Activated CD8-positive, alpha-beta memory T cell treated with anti-CD3 and anti-CD28 coated beads, Interleukin-2, amount 50 U/mL, for 1 hour (primary cell): Measurements from ENCODE around the gene ADORA2A.

ENCODE experiments used
- DNase-seq: peaks from one replicate; pipeline ENCODE4 v3.0.0-alpha.2; 2020; ENCODE audit errors: extremely low read depth

ADORA2A gene

DNA sequence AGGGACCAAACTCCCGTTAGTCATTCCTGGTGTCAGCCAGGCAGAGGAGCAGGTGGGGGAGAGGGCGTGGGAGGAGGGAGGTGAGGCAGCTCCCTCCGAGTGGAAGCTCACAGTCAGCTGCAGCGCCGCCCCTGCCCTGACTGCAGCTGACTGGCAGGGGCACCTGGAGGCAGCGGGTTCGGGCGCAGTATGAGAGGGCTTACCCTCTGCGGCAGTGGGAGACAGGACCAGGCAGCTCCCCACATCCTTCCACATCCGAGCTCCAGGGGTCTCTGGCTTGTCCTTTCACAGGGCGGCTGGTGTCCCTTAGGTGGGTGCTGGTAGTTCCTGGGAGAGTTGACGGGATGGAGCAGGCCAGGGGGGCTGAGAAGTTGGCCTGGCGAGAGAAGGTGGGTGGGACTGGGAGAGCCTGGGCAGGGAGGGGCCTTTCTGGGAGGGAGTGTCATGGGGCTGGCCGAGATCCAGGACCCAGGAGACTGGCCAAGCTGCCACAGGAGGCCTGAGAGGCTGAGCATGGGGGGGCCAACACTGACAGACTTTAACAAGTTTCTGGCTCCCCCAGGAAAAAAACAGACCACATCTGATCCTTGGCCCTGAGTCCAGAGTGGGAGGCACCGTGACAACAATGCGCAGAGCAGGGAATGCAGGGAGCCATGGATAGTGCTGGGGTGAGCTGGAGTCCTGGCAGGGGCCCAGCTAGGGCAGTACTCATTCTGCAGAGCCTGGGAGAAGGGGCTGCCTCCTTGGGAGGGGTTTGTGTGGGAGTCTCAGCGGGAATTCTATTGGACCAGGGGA is 4.9 kb downstream of the ADORA2A start:
- DNase-seq, result no peak

DNA sequence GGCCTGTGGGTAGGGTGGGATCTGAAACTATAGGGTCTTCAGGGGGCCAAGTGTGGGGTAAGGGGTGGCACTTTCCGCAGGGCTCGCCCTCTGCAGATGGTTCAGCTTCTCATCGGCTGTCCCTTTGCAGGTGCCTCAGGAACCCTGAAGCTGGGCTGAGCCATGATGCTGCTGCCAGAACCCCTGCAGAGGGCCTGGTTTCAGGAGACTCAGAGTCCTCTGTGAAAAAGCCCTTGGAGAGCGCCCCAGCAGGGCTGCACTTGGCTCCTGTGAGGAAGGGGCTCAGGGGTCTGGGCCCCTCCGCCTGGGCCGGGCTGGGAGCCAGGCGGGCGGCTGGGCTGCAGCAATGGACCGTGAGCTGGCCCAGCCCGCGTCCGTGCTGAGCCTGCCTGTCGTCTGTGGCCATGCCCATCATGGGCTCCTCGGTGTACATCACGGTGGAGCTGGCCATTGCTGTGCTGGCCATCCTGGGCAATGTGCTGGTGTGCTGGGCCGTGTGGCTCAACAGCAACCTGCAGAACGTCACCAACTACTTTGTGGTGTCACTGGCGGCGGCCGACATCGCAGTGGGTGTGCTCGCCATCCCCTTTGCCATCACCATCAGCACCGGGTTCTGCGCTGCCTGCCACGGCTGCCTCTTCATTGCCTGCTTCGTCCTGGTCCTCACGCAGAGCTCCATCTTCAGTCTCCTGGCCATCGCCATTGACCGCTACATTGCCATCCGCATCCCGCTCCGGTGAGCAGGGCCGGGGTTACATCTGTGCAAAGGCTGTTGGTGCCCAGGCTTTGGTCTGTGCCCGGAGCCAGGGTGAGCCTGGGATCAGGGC is 5.8 kb downstream of the ADORA2A start:
- no peak for DNase-seq

DNA sequence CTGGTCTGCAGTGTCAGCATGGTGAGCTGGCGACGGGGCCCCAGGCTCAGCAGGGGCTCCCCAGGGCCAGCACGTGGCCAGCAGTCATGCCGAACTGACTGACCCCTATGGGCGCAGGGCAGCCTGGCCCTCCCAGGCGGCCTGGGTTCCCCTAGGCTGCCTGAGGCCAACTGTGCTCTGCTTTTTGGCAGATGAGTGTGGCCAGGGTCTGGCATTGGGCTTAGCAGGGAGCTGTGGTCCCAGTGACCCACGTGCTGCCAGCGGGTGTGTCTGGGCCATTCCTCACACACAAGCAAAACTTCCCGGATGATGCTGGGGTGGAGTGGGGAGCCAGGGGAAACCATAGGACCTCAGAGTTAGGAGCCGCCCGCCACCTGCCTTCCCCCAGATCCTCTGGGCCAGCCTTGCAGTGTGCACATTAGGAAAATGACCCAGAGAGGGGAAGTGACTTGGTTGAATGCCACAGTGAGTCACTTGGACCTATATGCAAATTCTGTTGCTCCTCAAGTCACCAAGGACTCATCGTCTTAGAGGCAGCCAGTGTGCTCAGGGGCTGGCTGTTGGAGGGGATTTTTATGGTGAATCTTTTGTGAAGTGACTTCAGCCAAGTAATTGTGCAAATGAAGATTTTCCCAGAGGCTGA is 6.5 kb downstream of the ADORA2A start:
- no peak for DNase-seq

DNA sequence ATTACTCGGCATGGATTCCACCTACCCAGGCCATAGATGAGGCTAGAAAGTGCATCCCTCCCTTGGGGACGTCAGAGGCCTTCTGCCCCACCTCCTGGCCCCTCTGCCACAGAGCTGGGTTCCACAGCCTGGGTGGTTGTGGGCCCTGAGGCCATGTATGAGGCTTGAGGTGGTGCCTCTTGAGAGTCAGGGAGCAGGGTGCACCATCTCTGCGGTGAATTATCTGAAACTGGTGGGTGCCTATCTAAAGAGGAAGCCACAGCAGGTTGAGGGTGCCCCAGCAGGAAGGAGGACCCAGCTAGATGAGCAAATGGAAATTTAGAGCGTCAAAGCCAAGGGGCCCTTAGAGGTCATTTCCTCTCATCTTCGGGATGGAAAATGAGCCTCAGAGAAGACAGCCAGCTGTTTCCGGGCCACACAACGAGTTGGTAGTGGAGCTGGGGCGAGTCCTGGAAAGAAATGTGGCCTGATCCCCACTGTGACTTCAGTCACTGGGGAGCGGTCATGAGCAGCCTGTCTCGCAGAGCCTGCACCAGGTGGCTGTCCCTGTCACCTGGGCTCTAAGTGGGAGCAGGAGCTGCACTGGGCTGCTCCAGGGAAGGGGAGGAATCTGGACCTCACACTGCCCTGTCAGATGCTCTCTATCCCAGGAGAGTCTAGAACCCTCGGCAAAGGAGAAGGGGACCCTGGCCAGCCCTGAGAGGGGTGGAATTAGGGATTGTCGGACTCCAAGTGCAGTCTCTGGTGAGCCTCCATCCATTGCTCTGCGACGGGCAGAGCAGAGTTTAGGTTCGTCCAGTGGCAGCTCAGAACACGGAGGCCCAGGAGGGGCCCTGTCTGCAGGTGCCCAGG is 7.3 kb downstream of the ADORA2A start:
- DNase-seq, result peak; percentile 84

DNA sequence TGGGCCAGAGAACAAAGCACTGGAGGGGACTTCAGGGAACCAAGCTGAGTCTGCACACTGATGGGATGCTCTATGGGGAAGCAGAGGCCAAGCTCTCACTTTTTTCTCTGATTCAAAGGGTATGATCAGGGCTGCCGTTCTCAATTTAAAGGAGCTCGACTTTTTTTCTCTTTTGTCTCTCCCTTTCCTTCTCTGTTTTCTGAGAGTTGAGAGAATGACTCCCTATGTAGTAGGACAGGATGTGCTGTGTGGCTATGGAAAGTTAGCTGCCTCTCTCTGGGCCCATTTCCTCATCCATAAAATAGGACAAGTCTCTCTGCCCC is 7.9 kb downstream of the ADORA2A start:
- no peak for DNase-seq

DNA sequence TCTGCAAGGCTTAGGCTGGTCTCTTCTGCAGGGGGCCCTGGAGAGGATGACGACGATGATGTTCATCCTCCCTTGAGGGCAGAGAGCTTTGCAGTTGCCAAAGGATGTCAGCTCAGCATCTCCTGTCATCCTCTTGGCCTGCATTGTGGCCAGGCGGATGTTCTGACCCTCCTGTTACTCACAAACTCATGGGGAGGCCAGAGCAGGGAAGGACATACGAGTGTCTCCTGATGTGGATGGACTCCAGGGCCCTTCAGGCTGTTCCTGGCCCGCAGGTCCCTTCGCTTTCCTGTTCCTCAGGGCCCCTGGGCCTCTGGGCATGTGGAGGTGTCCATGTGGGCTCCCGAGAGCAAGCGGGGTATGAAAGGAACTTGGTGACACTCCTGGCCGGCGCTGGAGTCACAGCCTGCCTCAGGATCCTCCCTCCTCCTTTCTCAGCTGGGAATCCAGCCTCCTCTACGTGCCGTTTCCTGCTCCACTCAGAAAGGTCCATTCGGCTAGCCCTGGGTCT is 8.5 kb downstream of the ADORA2A start:
- DNase-seq, result no peak

DNA sequence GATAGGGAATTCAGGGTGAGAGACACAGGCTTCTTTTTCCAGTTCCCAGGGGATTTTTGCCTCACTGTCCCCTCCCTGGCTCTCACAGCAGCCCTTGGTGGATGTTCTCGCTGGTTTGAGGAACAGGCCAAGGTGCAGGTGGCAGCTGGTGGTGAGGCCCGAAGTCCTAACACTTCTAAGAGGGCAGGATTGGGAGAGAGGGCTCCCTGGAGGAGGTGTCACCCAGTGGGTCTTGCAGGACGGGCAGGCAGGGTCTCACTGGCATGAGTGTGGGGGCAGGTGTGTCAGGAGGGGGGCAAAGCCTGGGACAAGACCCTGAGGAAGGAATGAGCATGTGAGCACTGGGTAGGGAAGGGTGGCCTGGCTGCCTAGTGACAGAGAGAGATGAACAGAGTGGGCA is 9.2 kb downstream of the ADORA2A start:
- DNase-seq, result no peak

DNA sequence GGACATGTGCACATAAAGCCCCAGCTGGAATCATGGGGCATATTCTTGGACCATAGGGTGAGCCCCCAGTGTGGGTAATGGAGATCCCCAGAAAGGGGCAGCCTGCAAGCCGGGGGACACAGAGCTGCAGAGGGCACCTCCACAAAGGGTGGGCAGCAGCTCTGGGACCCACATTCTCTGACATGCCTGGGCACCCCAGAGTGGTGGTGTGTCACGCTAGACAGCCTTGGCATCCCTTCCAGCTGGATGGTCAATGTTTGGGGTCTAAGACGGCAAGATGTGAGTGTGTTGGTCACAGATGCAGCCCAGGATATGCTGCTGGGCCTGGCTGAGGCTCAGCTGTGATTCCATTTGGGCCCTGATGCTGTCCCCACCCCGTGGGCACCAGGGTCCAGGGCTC is 9.7 kb downstream of the ADORA2A start:
- DNase-seq, result no peak

DNA sequence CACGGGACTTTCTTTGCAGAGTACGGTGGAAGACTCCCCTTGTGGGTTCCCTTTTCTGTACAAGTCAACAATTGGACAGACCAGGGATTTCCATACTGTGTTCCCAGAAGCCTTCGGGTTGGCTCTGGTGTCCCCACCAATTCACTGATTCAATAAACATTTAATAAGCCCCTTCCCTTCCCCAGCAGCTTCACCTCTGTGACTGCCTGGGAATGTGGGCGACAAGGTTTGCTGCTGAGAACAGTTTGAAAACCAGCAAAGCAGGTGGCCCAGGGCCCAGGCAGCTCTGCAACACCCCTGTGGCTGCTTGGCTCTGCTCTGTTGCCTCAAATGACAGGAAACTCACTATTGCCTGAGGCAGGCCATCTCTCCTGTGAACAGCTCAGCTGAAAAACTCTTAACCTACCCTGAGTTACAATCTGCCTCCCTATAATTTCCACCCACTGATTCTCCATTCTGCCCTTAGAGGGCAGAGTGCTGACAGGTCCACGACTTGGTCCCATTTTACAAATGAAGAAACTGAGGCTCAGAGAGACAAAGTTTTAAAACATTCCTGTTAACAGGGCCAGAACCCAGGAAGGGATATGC is 10.4 kb downstream of the ADORA2A start:
- DNase-seq, result no peak

DNA sequence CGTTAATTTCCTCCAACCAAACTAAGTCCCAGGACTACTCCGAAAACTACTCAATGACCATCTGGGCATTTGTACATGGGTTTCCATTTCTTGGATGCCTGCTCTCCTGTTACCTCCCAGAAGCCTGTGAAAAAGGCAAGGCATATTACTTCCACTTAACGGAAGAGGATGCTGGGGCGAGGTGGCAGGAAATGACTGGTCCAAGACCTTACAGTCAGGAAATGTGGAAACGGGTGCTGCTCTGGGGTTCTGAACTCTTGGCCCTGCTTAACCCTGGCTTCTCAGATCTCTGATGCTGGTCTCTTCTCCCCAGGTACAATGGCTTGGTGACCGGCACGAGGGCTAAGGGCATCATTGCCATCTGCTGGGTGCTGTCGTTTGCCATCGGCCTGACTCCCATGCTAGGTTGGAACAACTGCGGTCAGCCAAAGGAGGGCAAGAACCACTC is 12.9 kb downstream of the ADORA2A start:
- no peak for DNase-seq

DNA sequence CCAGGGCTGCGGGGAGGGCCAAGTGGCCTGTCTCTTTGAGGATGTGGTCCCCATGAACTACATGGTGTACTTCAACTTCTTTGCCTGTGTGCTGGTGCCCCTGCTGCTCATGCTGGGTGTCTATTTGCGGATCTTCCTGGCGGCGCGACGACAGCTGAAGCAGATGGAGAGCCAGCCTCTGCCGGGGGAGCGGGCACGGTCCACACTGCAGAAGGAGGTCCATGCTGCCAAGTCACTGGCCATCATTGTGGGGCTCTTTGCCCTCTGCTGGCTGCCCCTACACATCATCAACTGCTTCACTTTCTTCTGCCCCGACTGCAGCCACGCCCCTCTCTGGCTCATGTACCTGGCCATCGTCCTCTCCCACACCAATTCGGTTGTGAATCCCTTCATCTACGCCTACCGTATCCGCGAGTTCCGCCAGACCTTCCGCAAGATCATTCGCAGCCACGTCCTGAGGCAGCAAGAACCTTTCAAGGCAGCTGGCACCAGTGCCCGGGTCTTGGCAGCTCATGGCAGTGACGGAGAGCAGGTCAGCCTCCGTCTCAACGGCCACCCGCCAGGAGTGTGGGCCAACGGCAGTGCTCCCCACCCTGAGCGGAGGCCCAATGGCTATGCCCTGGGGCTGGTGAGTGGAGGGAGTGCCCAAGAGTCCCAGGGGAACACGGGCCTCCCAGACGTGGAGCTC is 13.5 kb downstream of the ADORA2A start:
- DNase-seq, result no peak

DNA sequence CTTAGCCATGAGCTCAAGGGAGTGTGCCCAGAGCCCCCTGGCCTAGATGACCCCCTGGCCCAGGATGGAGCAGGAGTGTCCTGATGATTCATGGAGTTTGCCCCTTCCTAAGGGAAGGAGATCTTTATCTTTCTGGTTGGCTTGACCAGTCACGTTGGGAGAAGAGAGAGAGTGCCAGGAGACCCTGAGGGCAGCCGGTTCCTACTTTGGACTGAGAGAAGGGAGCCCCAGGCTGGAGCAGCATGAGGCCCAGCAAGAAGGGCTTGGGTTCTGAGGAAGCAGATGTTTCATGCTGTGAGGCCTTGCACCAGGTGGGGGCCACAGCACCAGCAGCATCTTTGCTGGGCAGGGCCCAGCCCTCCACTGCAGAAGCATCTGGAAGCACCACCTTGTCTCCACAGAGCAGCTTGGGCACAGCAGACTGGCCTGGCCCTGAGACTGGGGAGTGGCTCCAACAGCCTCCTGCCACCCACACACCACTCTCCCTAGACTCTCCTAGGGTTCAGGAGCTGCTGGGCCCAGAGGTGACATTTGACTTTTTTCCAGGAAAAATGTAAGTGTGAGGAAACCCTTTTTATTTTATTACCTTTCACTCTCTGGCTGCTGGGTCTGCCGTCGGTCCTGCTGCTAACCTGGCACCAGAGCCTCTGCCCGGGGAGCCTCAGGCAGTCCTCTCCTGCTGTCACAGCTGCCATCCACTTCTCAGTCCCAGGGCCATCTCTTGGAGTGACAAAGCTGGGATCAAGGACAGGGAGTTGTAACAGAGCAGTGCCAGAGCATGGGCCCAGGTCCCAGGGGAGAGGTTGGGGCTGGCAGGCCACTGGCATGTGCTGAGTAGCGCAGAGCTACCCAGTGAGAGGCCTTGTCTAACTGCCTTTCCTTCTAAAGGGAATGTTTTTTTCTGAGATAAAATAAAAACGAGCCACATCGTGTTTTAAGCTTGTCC is 14.3 kb downstream of the ADORA2A start:
- DNase-seq, result no peak

DNA sequence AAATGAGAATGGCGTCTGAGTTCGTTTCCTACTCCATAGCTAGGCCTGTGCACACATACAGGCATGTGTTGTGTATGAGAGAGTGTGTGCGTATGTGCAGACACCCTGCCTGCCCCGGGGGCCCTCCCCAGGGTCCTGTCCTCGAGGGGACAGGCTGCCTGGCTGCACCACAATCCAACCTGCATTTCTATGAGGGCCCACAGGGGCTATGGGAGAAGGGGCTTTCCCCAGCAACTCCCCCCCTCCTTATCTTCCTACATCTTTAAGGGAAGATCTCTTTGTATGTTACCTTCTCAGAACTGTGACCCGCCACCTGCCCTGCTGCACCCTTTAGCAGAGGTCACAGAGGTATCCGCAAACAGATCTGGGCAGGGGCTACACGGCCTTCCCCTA is 14.9 kb downstream of the ADORA2A start:
- no peak for DNase-seq

DNA sequence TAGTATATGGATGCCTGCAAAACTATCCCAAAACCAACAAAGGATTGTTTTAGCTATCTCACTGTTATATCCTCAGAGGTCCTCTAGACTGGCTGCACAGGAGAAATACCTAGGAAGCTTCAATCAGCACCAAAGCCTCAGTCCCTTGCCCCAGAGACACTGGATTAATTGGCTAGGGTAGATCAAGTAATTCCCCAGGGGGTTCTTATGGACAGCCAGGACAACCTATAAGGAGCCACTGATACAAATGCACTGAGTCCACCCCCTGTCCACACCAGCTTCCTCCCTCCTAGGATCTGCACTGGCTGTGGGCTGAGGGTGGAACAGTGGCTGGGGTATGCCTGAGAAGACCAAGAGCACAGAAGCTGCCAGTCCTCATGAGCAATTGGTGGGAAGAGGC is 16.3 kb downstream of the ADORA2A start:
- no peak for DNase-seq

DNA sequence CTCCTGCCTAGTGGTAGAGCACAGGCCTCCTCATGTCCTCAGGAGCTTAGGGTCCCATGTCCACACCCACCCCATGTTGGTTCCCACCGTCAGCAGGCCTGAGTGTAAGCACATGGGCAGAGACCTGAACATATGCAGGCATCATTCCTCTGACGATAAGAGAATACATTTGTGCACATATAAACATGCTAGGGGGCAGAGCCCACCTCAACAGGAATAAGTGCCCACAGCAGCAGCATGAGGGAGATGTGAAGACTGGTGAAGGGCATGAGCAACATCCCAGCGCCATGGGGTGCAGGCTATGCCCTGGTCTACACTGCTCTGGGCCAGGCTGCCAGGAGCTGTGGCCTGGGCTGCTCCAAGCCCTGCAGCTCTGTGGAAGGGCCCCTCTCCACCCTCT is 16.9 kb downstream of the ADORA2A start:
- DNase-seq, result no peak

DNA sequence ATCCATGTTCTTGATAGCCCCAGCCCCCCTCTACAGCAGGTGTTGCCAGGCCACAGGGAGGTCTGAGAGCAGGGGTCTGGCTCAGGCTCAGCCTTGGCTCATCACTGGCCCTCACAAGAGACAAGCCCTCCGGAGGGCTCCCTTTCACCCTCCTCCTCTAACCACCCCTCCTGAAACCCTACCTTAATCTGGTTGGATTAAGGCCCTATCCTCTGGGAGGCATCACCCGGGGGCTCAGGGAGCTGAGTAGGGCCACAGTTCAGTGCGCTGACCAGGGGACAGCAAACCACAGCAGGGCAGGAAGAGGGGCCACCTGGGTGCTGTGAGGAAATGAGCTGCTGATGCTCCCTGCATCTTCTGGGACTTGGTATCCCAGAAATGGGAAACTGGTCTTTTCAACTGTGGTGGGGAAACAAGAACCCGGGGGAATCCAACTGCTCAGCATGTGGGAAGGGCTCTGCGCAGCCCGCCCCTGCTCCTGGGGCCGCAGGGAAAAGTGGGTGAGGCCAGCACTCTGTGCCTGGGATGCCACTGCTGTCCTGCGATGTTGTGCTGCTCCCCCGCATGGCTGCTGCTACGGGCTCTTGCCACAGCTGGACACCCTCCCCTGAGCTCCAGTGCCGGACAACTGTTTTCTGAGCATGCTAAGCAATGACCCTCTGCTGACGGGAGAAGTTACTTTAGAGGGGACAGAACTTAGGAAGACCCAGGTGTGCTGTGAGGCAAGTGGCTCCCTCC is 17.5 kb downstream of the ADORA2A start:
- no peak for DNase-seq

DNA sequence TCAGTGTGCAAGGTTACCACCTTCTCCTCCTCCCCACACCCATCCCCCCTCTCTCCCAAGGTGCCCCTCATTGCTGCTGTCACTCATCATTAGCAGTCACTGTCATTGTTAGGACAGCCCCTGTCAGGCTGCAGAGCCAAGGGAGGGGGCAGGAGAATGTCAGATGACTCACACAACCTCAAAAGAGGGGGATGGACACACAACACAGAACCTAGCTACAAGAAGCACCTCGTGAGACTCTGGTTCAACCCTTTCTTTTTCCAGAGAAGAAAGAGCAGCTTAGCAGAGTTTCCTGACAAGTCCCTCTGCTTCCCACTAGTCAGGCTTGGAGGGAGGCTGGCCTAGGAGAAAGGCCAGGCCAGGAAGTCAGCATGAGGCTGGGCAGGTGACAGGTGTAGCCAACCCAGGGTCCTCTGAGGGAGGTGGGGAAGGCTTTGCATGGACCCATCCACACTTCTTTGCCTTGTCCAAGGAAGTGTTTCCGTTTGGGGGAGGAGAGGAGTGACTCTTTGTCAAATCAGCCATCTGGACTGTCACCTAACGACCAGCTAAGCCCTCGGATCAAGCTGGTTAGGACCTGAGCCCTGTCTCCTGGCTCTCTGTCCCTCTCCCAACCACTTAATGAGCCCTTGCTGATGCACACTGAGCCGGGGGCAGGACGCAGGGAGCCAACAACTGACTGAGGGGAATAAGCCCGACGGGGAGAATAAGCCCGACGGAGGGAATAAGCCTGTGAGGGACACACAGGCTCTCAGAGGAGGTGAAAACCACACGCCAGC is 18.3 kb downstream of the ADORA2A start:
- DNase-seq, result no peak

DNA sequence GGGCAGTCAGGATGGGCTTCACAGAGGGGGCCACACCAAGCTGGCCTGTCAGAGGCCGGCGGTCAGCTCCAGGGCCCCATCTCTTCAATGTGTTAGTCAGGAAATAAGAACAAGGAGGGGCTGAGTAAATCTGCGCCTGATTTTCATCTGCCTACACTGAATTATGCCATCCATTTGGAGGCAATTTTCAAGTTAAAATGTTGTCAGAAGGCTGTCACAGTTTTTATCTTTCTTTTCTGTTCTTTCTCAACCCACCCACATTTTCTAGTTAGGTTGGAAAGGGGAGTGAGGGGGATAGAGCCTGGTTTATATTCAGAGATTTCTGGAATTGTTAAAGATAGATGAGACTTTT is 18.8 kb downstream of the ADORA2A start:
- DNase-seq, result no peak
